GM10248 (cell line): ENCODE measurements around the gene ZNF582.

ENCODE experiments used
- CTCF ChIA-PET: fragments of 300-600 bp; sonication (Branson Sonifier 250); formaldehyde crosslinking; extraction: SDS; loops from one replicate; lab custom pipeline; 2021; ENCODE audit warnings: antibody characterized with exemption; lab: Yijun Ruan, JAX
- POLR2A ChIA-PET: fragments of 350-650 bp; sonication (Branson Sonifier 250); formaldehyde crosslinking; extraction: SDS; loops from one replicate; lab custom pipeline; 2020; ENCODE audit warnings: antibody characterized with exemption; lab: Yijun Ruan, JAX
- DNase-seq: peaks from one replicate; pipeline ENCODE4 v3.0.0; 2012; ENCODE audit errors: extremely low spot score
- CTCF ChIP-seq: IDR thresholded peaks from 2 replicates; pipeline ENCODE4 v1.5.1; 2012; ENCODE audit warnings: mild to moderate bottlenecking, low read depth; ENCODE audit errors: extremely low read depth, missing control alignments, control extremely low read depth

ZNF582 gene

DNA sequence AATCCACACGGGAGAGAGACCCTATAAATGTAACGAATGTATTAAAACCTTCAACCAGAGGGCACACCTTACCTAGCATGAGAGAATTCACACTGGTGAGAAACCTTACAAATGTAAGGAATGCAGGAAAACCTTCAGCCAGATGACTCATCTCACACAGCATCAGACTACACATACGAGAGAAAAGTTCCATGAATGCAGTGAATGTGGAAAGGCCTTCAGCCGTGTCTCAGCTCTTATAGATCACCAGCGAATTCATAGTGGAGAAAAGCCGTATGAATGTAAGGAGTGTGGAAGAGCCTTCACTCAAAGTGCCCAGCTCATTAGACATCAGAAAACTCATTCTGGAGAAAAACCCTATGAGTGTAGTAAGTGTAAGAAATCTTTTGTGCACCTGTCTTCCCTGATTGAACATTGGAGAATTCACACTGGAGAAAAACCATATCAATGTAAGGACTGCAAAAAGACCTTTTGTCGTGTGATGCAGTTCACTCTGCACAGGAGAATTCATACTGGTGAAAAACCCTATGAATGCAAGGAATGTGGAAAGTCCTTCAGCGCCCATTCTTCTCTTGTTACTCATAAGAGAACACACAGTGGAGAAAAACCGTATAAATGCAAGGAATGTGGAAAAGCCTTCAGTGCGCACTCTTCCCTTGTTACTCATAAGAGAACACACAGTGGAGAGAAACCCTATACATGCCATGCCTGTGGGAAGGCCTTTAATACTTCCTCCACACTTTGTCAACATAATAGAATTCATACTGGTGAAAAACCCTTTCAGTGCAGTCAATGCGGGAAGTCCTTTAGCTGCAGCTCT is 16.0 kb downstream of the ZNF582 start:
- TF ChIP-seq CTCF: no peak
- ChIA-PET CTCF (no interaction called here), POLR2A (no interaction called here)
- no peak for DNase-seq

DNA sequence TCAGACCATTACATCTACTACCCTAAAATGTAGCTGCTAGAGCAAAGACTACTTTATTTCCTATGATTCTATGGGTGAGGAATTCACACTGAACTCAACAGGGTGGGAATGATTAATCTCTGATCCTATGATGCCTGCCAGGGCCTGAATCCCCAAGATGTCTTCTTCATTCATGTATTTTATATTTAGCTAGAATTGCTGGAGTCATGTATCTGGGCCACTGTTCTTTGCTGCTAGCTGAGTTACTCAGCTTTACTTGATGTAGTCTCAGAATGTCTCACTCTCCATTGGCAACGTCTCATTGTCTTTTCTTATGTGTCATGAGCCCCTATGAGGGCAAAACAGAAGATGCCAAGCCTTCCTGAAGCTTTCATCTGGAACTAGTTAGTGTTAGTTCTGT is 21.1 kb downstream of the ZNF582 start:
- ChIA-PET CTCF (no interaction called here), POLR2A (no interaction called here)
- TF ChIP-seq CTCF: no peak
- DNase-seq: no peak

DNA sequence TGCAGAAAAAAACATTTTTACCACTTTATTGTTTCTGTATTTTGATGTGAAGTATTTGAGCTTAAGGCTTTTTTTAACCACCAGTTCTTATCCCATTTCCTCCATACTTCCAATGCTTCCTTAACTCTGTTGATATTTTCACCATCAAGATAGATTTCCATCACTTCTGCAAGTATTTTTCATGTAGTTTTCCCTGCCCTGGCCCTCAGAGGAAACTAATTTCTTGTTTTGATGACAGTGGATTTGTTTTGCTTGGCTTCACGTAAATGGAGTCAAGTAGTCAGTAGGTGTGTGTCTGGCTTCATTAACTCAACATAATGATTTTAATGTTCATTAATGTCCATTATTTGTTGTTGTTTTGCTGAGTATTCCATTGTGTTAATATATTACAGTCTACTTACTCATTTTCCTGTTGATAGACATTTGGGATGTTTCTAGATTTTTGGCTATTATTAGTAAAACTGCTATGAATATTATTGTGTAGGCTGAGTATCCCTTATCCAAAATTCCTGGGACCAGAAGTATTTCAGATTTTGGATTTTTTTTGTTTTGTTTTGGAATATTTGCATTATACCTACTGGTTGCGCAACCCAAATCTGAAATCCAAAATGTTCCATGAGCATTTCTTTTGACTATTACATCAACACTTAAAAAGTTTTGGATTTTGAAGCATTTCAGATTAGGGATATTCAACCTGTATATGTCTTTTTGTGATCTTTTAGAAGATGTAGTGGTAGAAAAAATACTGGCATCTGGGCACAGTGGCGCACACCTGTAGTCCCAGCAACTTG is 23.3 kb downstream of the ZNF582 start:
- CTCF ChIA-PET: interaction anchor here (1.7 kb wide), 1 partner anchor 9 kb away, joined by 5 read pairs; no protein-coding TSS in a partner anchor
- TF ChIP-seq CTCF: no peak
- DNase-seq: no peak
- POLR2A ChIA-PET: no interaction called here

GRCh38 chr19:56367829-56368711 is 25.3 kb downstream of the ZNF582 start:
- DNase-seq: peak; percentile 65

GRCh38 chr19:56360841-56361240 is 32.5 kb downstream of the ZNF582 start:
- no peak for DNase-seq
- ChIA-PET CTCF (interaction anchor here (3.8 kb wide), 1 partner anchor 12 kb away, joined by 15 read pairs; no protein-coding TSS in a partner anchor), POLR2A (no interaction called here)
- TF ChIP-seq CTCF: no peak

More at GRCh38 chr19:56367829-56368711, 25.3 kb downstream of the ZNF582 start:
- CTCF ChIA-PET: interaction anchor here (1.3 to 1.7 kb wide), 3 partner anchors 11 to 58 kb away, joined by 3 to 5 read pairs (median 4); no protein-coding TSS in a partner anchor
- no peak for TF ChIP-seq CTCF
- POLR2A ChIA-PET: no interaction called here
